SK-N-MC (cell line): ENCODE results near the gene KIF3B.

ENCODE experiments used
- EZH2 ChIP-seq: fragments of 200-600 bp; sonication (generic); IDR thresholded peaks from one replicate; pipeline ENCODE4 v1.6.1; 2017; ENCODE audit warnings: antibody characterized with exemption
- FOXP2 ChIP-seq: optimal IDR thresholded peaks from 2 replicates; pipeline ENCODE3; 2011; ENCODE audit warnings: mild to moderate bottlenecking, moderate library complexity; ENCODE audit not compliant: insufficient read depth; ENCODE audit errors: extremely low read length, control extremely low read depth
- POLR2AphosphoS5 ChIP-seq: IDR thresholded peaks from 2 replicates; pipeline ENCODE4 v1.6.1; 2012; ENCODE audit warnings: mild to moderate bottlenecking, low read depth, low read length, borderline replicate concordance

DNA sequence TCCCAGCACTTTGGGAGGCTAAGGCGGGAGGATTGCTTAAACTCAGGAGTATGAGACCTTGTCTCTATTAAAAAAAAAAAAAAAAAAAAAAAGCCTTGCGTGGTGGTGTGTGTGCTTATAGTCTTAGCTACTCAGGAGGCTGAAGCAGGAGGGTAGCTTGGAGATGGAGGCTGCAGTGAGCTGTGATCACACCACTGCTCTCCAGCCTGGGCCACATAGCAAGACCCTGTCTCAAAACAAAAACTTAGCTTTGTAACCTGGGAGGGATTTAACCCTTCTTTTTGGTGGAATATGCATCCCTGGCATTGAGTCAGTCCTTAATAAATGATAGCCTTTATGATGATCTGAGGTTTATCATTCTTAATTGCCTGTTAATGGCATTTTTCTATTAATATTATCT is 93.4 kb downstream of the KIF3B start:
- TF ChIP-seq EZH2 (no peak), POLR2AphosphoS5 (no peak), FOXP2 (no peak)
